HG03469 (cell line): ENCODE results near the gene CCDC121.
"Not testable (repeated sequence)": the region's sequence is repeated elsewhere in the genome, so short reads cannot be mapped to it uniquely, and the experiment has no call there.

Experiments
- ATAC-seq: cut with Tn5 transposase; IDR thresholded peaks from one replicate; pipeline ENCODE4 v1.9.1; 2021; ENCODE audit warnings: mild to moderate bottlenecking, moderate library complexity, moderate number of reproducible peaks; ENCODE audit not compliant: unreplicated experiment

The CCDC121 gene

DNA sequence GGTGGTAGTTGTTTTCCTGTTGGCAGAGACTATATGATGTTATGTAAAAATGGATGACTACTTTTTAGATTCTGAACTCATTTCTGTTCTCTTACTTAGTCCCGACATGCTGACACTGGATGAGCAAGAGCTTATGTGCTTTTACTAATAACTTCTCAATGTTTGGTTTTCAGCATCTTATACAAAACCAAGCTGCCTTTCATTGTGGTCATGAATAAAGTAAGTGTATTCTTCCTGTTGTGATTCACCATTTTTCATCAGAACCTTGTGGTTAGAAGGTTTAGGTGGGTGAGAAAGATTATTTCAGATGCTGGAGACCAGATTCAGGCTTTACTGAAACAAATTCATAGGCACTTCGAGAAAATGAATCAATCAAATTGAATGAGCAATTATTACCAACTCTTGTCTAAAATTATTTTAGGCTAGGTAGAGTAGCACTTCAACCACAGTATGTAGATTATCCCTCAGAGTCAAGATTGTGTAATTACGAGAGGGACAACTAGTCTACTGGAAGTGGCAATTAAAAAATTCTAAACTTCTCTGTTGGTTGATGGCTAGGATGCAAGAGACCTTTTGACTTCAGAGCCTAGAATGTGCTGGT lies 9.3 kb upstream of the CCDC121 start:
- ATAC-seq: no peak

- ATAC-seq: no peak
Observed at GRCh38 chr2:27636766-27637165, 8.0 kb upstream of the CCDC121 start.

DNA sequence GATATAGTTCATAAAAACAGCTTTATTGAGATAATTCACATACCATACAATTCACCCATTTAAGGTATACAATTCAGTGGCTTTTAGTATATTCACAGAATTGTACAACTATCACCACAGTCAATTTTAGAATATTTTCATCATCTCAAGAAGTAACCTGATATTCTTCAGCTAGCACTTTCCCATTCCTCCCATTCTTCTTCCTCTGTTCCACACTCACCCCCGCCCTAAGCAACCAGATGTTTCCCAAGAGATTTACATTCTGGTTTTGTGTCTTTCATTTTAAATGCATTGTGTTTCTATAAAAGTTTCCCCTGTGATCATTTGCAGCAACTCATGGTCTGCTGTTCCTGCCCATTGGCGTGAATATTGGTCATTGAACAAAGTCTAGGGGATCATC lies 5.5 kb upstream of the CCDC121 start:
- no peak for ATAC-seq

- not testable (repeated sequence) for ATAC-seq
Observed at GRCh38 chr2:27630257-27630656, 1.4 kb upstream of the CCDC121 start.

GRCh38 chr2:27627963-27628766 lies 647 bp downstream of the CCDC121 start:
- no peak for ATAC-seq

GRCh38 chr2:27626921-27627320 lies 1.9 kb downstream of the CCDC121 start:
- not testable (repeated sequence) for ATAC-seq

DNA sequence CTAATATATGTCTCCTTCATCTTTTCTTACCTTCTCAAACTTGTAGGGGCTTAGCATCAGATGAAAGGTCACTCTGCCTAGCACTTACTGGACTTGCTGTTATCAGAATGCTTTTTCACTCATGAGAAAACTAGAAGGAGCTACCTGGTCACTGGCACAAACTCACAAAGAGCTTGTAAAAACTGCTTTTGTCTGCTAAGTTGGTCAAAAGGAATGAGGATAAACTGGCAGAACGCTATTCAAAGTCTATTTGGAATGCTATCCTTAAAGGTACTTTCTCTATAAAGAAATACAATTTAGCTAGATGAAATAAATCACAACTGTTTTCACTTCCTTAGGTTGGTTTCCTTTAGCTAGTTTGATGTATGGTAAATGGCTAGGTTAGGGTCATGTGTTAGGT lies 2.5 kb downstream of the CCDC121 start:
- not testable (repeated sequence) for ATAC-seq

- no peak for ATAC-seq
Observed at GRCh38 chr2:27624943-27625342, 3.9 kb downstream of the CCDC121 start.

- no peak for ATAC-seq
Observed at GRCh38 chr2:27622921-27623384, 5.9 kb downstream of the CCDC121 start.

DNA sequence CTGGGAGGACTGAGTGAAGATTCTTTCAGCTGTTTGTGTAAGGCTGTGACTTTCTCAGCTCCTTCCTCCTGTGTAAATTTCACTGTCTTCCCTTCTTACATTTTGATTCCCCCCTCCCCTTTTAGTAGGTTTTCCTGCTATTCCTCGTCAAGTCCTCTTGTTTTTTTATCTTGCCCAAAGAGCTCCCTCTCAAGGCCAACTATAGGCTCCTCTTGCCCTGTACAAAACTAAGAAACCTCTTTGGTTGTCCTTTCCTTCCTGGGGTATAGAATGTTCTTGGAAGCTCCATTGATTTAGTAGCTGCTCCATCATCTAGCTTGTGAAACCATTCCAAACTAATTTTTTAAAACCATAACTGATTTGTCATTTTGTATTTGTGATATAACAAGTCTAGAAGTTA lies 7.3 kb downstream of the CCDC121 start:
- no peak for ATAC-seq

GRCh38 chr2:27615316-27615715 lies 13.5 kb downstream of the CCDC121 start:
- no peak for ATAC-seq

GRCh38 chr2:27613985-27614384 lies 14.8 kb downstream of the CCDC121 start:
- ATAC-seq: no peak

DNA sequence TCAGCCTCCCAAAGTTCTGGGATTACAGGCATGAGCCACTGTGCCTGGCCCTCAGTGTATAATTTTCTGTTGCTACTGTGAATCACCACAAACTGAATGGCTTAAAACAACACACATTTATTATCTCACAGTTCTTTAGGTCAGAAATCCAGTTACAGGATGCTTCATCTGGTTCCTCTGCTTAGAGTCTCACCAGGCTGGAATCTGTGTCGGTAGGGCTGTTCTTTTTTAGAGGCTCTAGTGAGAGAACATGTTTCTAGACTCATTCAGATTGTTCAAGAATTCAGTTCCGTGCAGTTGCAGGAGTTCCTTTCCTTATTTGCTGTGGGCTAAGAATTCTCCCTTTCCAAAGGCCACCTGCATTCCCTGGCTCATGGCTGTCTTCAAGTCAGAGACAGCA lies 22.2 kb downstream of the CCDC121 start:
- ATAC-seq: no peak

GRCh38 chr2:27596627-27597026 lies 32.2 kb downstream of the CCDC121 start:
- ATAC-seq: no peak

- ATAC-seq: not testable (repeated sequence)
Observed at GRCh38 chr2:27595412-27595811, 33.4 kb downstream of the CCDC121 start.

- ATAC-seq: not testable (repeated sequence)
Observed at GRCh38 chr2:27594020-27594703, 34.6 kb downstream of the CCDC121 start.

DNA sequence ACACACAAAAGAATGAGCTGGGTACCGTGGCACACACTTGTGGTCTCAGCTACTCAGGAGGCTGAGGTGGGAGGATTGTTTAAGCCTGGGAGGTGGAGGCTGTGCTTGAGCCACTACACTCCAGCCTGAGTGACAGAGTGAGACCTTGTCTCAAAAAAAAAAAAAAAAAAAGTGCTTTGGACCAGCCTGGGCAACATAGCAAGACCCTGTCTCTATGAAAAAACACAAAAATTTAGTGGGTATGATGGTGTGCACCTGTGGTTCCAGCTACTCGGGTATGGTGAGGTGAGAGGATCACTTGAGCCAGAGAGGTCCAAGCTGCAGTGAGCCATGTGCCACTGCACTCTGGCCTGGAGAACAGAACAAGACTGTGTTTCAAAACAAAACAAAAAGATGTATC lies 35.6 kb downstream of the CCDC121 start:
- no peak for ATAC-seq

- no peak for ATAC-seq
Observed at GRCh38 chr2:27591745-27592144, 37.1 kb downstream of the CCDC121 start.

GRCh38 chr2:27588308-27588707 lies 40.5 kb downstream of the CCDC121 start:
- no peak for ATAC-seq

DNA sequence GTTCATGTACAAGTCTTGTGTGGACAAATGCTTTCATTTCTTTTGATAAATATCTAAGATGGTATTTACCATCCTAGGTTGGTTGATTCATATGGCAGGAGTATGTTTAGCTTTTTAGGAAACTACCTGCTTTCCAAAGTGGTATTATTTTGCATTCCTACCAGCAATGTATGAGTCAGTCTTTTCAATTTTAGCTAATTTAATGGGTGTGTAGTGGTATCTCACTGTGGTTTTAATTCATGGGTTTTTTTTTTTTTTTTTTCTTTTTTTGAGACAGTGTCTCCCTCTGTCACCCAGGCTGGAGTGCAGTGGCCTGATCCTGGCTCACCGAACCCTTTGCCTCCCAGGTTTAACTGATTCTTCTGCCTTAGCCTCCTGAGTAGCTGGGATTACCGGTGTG lies 41.8 kb downstream of the CCDC121 start:
- ATAC-seq: no peak

GRCh38 chr2:27584597-27584996 lies 44.2 kb downstream of the CCDC121 start:
- no peak for ATAC-seq

DNA sequence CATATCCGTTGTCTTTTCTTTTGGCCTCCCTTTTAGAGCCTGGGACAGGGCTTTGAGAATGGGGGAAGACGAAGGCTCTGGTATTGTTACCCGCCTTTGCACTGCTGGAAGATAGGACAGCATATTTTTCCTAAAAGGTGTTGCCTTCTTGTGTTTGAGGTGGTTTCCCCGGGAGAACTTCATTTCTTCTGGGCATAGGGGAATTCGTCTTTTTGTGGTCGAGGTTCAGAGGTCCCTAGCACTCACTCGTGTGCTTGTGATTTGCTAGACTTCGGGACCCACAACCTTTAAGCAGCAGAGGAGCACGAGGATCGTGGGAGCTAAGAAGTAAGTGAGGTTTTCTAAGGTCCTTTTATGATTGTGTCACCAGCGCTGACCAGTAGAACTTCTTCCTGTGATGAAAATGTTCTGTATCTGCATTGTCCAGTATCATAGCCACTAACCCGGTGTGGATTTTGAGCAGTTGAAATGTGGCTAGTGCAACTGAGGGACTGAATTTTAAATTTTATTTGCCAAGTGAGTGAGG lies 45.4 kb downstream of the CCDC121 start:
- ATAC-seq: no peak
